ENCODE results near the gene MTA2. TPM values are rescaled to one million over a fixed set of nuclear protein-coding genes. Genes with fewer than 3 reads are reported as not detected.

Gene MTA2
- total and polyA plus RNA-seq, 2 of the 8 experiments (the other 6 are each of a cell fraction or from before 2014, with no cell fraction given), result 25.7 to 114 TPM

- Histone ChIP-seq H3K23me2 (ENCODE audit: low read depth, low read length) (no peaks in the 10 kb centered on the region), H3K79me2 (ENCODE audit: control insufficient read depth in 1 of 2, insufficient read depth in 2 of 2, low read length in 2 of 2) (no peaks in the 10 kb centered on the region), H3K27me3 (replicated peaks in 1 of 4; ENCODE audit: control insufficient read depth in 3 of 4, extremely low read depth in 1 of 4, insufficient read depth in 3 of 4, low read length in 3 of 4) (no peaks in the 10 kb centered on the region), H3K36me3 (ENCODE audit: control insufficient read depth in 2 of 4, insufficient read depth in 4 of 4, low read length in 3 of 4) (peaks cover 55 to 84% (median 73%) of the 10 kb centered on the region in 4 experiments), H2BK12ac (ENCODE audit: low read depth, low read length) (no peak overlapping the region), H4K20me1 (replicated peaks in 1 of 2; ENCODE audit: control insufficient read depth in 1 of 2, insufficient read depth in 2 of 2, low read length in 2 of 2) (peaks cover 4 to 5% of the 10 kb centered on the region in 2 experiments), H2BK15ac (ENCODE audit: low read length) (no peak overlapping the region), H3K79me1 (ENCODE audit: low read depth, low read length) (no peaks in the 10 kb centered on the region), H3K9ac (replicated peaks in 1 of 4; ENCODE audit: extremely low read depth in 1 of 4, low read depth in 3 of 4, low read length in 3 of 4) (no peak overlapping the region), H3K14ac (ENCODE audit: insufficient read length) (no peak overlapping the region), H3K9me3 (ENCODE audit: insufficient read depth in 2 of 2, low read depth in 1 of 2, low read length in 1 of 2) (no peaks in the 10 kb centered on the region), H3K56ac (replicated peaks; ENCODE audit: insufficient read length, low read depth, low read length) (no peak overlapping the region), H2AFZ (ENCODE audit: low read length) (no peak overlapping the region), H4K5ac (ENCODE audit: insufficient read length, low read depth, low read length) (no peak overlapping the region), H2BK120ac (replicated peaks; ENCODE audit: low read depth, low read length) (no peak overlapping the region), H3K4me1 (replicated peaks in 1 of 4; ENCODE audit: control insufficient read depth in 3 of 4, insufficient read depth in 4 of 4, low read length in 3 of 4) (no peaks in the 10 kb centered on the region), H2AK5ac (ENCODE audit: low read depth, low read length) (no peak overlapping the region), H3K4me2 (ENCODE audit: insufficient read depth in 1 of 2, low read depth in 2 of 2, low read length in 2 of 2) (no peak overlapping the region), H2BK20ac (ENCODE audit: low read length) (no peak overlapping the region), H3K4ac (replicated peaks; ENCODE audit: insufficient read length, low read depth, low read length) (no peak overlapping the region), H4K8ac (ENCODE audit: extremely low read depth, insufficient read depth, low read length) (no peak overlapping the region), H3K23ac (ENCODE audit: insufficient read length) (no peak overlapping the region), H2BK5ac (ENCODE audit: low read depth, low read length) (no peak overlapping the region), H3K27ac (ENCODE audit: low read depth, low read length) (no peak overlapping the region), H4K91ac (replicated peaks; ENCODE audit: insufficient read length, low read length) (no peak overlapping the region), H3K4me3 (ENCODE audit: extremely low read depth in 1 of 4, insufficient read depth in 2 of 4, low read depth in 3 of 4, low read length in 4 of 4) (no peak overlapping the region), H3K18ac (ENCODE audit: extremely low read depth, low read length) (no peak overlapping the region)
- ChIA-PET POLR2A (ENCODE audit: partially characterized antibody) (interaction anchor here (1.0 to 2.7 kb wide), 4 partner anchors 10 to 75 kb away, joined by 3 to 10 read pairs (median 7); partner anchors contain the start of genes LBHD1, TUT1 and UQCC3), CTCF (ENCODE audit: partially characterized antibody) (interaction anchor here (1.9 kb wide), 1 partner anchor 56 kb away, joined by 4 read pairs; no protein-coding TSS in a partner anchor)
- FAIRE-seq, result no peak
- DNase-seq (ENCODE audit: low read depth in 1 of 2, low spot score in 2 of 2), result no peak
- WGBS, 2 experiments (ENCODE audit: extremely low coverage in 1 of 2, insufficient coverage in 1 of 2, insufficient read length in 1 of 2, insufficient replicate concordance in 2 of 2, low coverage in 1 of 2, low lambda C conversion rate in 2 of 2, missing lambda C conversion rate in 1 of 2), result 93% methylated on average over 6 of the region's 6 CpGs; no CpG with 5 or more reads in 1 of the 2 experiments
- TF ChIP-seq BRCA1 (IDR thresholded peaks at IDR 0.05; ENCODE audit: low read depth, low read length) (no peak), CHD1 (IDR thresholded peaks at IDR 0.05; ENCODE audit: low read depth, low read length) (no peak), POLR2A (IDR thresholded peaks at IDR 0.05; ENCODE audit: control extremely low read depth in 1 of 2, low read depth in 2 of 2, low read length in 2 of 2) (no peak), TAF1 (IDR thresholded peaks at IDR 0.05; ENCODE audit: low read depth, low read length) (no peak)
Measured at GRCh38 chr11:62632492-62632891, 30.8 kb upstream of the MTA2 start.

Data from H1 (cell line).